GM12878 (cell line): ENCODE results near the gene PPP1R12B.
"Not testable (repeated sequence)": the region's sequence is repeated elsewhere in the genome, so short reads cannot be mapped to it uniquely, and the experiment has no call there.

ENCODE experiments used
- CTCF ChIP-seq, 3 experiments: IDR thresholded peaks in 2 of 3; conservative IDR thresholded peaks in 1 of 3; 2 replicates each; pipeline ENCODE4 v1.5.1; 2011; ENCODE audit warnings: low read depth in 3 of 3, low read length in 3 of 3, mild to moderate bottlenecking in 3 of 3, control low read depth in 2 of 3, moderate library complexity in 2 of 3, inconsistent platforms in 1 of 3, mixed read lengths in 1 of 3; ENCODE audit not compliant: control insufficient read depth in 2 of 3, insufficient read depth in 1 of 3; ENCODE audit errors: extremely low read depth in 1 of 3
- NRF1 ChIP-seq: conservative IDR thresholded peaks from 2 replicates; pipeline ENCODE4 v1.6.1; 2011; ENCODE audit warnings: mild to moderate bottlenecking, low read depth, low read length, improper control_type of control experiment

GRCh38 chr1:202483362-202483761 is 134.9 kb downstream of the PPP1R12B start:
- TF ChIP-seq NRF1; CTCF (IDR thresholded peaks at IDR 0.05 in 2 of 3, conservative IDR thresholded peaks at IDR 0.05 in 1 of 3; ENCODE audit: control insufficient read depth in 2 of 3, extremely low read depth in 1 of 3, insufficient read depth in 1 of 3, low read depth in 3 of 3, low read length in 3 of 3): not testable (repeated sequence)
